ENCODE measurements around the gene UNC93B1.

UNC93B1 gene

DNA sequence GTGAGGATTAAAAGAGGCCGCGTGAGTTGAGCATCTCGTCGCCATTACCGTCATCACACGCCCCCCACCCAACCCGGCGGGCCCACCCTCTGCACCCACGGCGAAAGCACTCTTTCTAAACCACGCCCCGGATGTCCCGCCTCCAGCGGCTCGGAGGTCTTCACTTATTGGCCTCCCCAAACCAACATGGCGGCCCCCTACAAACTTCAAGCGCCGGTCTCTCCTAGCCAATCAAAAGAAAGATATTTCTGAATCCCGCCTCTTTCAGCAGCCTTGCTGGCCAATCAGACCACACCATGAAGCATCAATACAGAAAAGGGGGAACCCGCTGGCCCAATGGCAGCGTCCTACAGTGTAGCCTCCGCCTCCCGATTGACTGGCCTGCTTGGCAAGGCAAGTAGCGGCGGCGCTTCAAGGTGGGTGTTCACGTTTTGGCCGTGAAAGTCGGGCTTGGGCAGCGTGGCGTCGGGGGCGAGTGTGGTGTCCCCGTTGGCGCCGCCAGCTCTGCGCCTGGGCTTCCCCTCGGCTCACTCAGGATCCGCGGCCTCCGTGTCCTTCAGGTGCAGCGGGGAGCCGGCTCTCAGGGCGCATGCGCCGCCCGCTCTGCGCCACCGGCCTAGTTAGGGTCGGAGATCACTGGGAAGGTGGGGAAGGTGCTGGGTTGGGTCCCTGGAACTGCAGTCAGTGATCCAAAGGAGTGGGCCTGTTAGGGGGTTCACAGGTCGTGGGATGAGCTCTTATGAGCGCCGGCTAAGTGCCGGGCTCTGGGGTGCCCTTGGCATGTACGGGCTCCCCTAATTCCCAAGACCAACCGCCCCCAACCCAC lies 26.6 kb upstream of the UNC93B1 start, which contains the start of gene NDUFS8:
NDUFS8 (plus strand) TSS at position 364 of the 826 bp plus-strand sequence. CDS start 1,471 bp downstream, outside the sequence.
- peak within 1 kb of the TSS; percentile 100 for H3K4me3 ChIP-seq (ENCODE audit: low read length, poor library complexity, severe bottlenecking)
- H2AFZ ChIP-seq (ENCODE audit: low read length), result peak within 1 kb of the TSS; percentile 90
- no peaks in the 10 kb centered on the region for H3F3A ChIP-seq (ENCODE audit: low read depth)
- peak within 1 kb of the TSS; percentile 99 for H3K9ac ChIP-seq (ENCODE audit: low read depth, low read length, poor library complexity, severe bottlenecking)
- peak within 1 kb of the TSS; percentile 96 for H3K4me2 ChIP-seq (ENCODE audit: low read depth, low read length, poor library complexity, severe bottlenecking)
- no peaks in the 10 kb centered on the region for H3K27me3 ChIP-seq (ENCODE audit: insufficient read depth, low read length, poor library complexity, severe bottlenecking)
- peaks cover 8% of the 10 kb centered on the region for H4K20me1 ChIP-seq (ENCODE audit: insufficient read depth, low read length, poor library complexity, severe bottlenecking)
- TF ChIP-seq CTCF (conservative IDR thresholded peaks at IDR 0.05; ENCODE audit: low read length), result no peak
- no peak for TF ChIP-seq EZH2phosphoT487 (IDR thresholded peaks at IDR 0.05; ENCODE audit: borderline replicate concordance)
- peaks cover 27% of the 10 kb centered on the region for H3K4me1 ChIP-seq (ENCODE audit: insufficient read depth, low read length, poor library complexity, severe bottlenecking)
- no peaks in the 10 kb centered on the region for H3K9me2 ChIP-seq (replicated peaks; ENCODE audit: low read depth, low read length)
- H3K36me3 ChIP-seq (ENCODE audit: insufficient read depth, low read length), result peaks cover 4% of the 10 kb centered on the region; the same call in 1 of the 2 replicates
- no peaks in the 10 kb centered on the region for H3K9me3 ChIP-seq (ENCODE audit: insufficient read depth, low read depth, low read length)
- H3K79me2 ChIP-seq (ENCODE audit: insufficient read depth, low read length), result peaks cover 43% of the 10 kb centered on the region

GRCh38 chr11:68028802-68029545 lies 25.1 kb upstream of the UNC93B1 start:
- H4K20me1 ChIP-seq (ENCODE audit: insufficient read depth, low read length, poor library complexity, severe bottlenecking), result peaks cover 8% of the 10 kb centered on the region
- no peaks in the 10 kb centered on the region for H3K9me2 ChIP-seq (replicated peaks; ENCODE audit: low read depth, low read length)
- peaks cover 27% of the 10 kb centered on the region for H3K4me1 ChIP-seq (ENCODE audit: insufficient read depth, low read length, poor library complexity, severe bottlenecking)
- H3K79me2 ChIP-seq (ENCODE audit: insufficient read depth, low read length), result peaks cover 42% of the 10 kb centered on the region
- peak overlapping the region; percentile 83 for H3K9ac ChIP-seq (ENCODE audit: low read depth, low read length, poor library complexity, severe bottlenecking)
- H3K4me3 ChIP-seq (ENCODE audit: low read length, poor library complexity, severe bottlenecking), result peak overlapping the region; percentile 100
- TF ChIP-seq EZH2phosphoT487 (IDR thresholded peaks at IDR 0.05; ENCODE audit: borderline replicate concordance), result no peak
- no peak for TF ChIP-seq CTCF (conservative IDR thresholded peaks at IDR 0.05; ENCODE audit: low read length)
- peak overlapping the region; percentile 96 for H3K4me2 ChIP-seq (ENCODE audit: low read depth, low read length, poor library complexity, severe bottlenecking)
- peaks cover 3% of the 10 kb centered on the region; the same call in 1 of the 2 replicates for H3F3A ChIP-seq (ENCODE audit: low read depth)
- peaks cover 2% of the 10 kb centered on the region; the same call in 1 of the 2 replicates for H3K36me3 ChIP-seq (ENCODE audit: insufficient read depth, low read length)
- no peaks in the 10 kb centered on the region for H3K27me3 ChIP-seq (ENCODE audit: insufficient read depth, low read length, poor library complexity, severe bottlenecking)
- no peak overlapping the region for H2AFZ ChIP-seq (ENCODE audit: low read length)
- H3K9me3 ChIP-seq (ENCODE audit: insufficient read depth, low read depth, low read length), result no peaks in the 10 kb centered on the region

DNA sequence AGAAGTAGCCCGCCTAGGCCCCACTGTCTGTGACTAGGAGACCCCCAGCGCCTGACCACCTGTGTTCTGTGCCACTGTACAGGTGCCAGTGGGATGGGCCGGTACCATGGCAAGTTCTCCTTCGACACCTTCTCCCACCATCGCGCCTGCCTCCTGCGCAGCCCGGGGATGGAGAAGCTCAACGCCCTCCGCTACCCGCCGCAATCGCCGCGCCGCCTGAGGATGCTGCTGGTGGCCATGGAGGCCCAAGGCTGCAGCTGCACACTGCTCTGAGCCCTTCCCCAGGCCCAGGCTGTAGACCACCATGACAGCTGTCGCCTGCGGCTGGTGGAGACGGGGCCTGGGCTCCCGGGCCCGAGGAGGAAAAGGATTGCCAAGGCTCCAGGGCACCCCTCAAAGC lies 23.8 kb upstream of the UNC93B1 start:
- peaks cover 3% of the 10 kb centered on the region; the same call in 1 of the 2 replicates for H3F3A ChIP-seq (ENCODE audit: low read depth)
- H4K20me1 ChIP-seq (ENCODE audit: insufficient read depth, low read length, poor library complexity, severe bottlenecking), result peaks cover 8% of the 10 kb centered on the region
- H3K4me1 ChIP-seq (ENCODE audit: insufficient read depth, low read length, poor library complexity, severe bottlenecking), result peaks cover 27% of the 10 kb centered on the region
- TF ChIP-seq CTCF (conservative IDR thresholded peaks at IDR 0.05; ENCODE audit: low read length) (no peak), EZH2phosphoT487 (IDR thresholded peaks at IDR 0.05; ENCODE audit: borderline replicate concordance) (no peak)
- H3K4me2 ChIP-seq (ENCODE audit: low read depth, low read length, poor library complexity, severe bottlenecking), result no peak overlapping the region
- no peaks in the 10 kb centered on the region for H3K9me3 ChIP-seq (ENCODE audit: insufficient read depth, low read depth, low read length)
- no peak overlapping the region for H3K9ac ChIP-seq (ENCODE audit: low read depth, low read length, poor library complexity, severe bottlenecking)
- H3K79me2 ChIP-seq (ENCODE audit: insufficient read depth, low read length), result peaks cover 31% of the 10 kb centered on the region
- no peaks in the 10 kb centered on the region for H3K36me3 ChIP-seq (ENCODE audit: insufficient read depth, low read length)
- no peak overlapping the region for H2AFZ ChIP-seq (ENCODE audit: low read length)
- no peak overlapping the region for H3K4me3 ChIP-seq (ENCODE audit: low read length, poor library complexity, severe bottlenecking)
- no peaks in the 10 kb centered on the region for H3K27me3 ChIP-seq (ENCODE audit: insufficient read depth, low read length, poor library complexity, severe bottlenecking)
- H3K9me2 ChIP-seq (replicated peaks; ENCODE audit: low read depth, low read length), result no peaks in the 10 kb centered on the region

All from Loucy (cell line).